VCaP (cell line): ENCODE data around the gene ARHGAP12.

Source experiments
- H3K27ac ChIP-seq: fragments of 450-650 bp; 2 replicates; pipeline ENCODE4 v1.5.1; 2017
- CTCF ChIP-seq: fragments of 450-650 bp; conservative IDR thresholded peaks from 2 replicates; pipeline ENCODE4 v1.5.1; 2017; ENCODE audit warnings: mild to moderate bottlenecking, moderate library complexity

ARHGAP12 gene

GRCh38 chr10:31929261-31930022 is 811 bp upstream of the ARHGAP12 start:
- TF ChIP-seq CTCF = no peak
- H3K27ac ChIP-seq = peak overlapping the region; percentile 89

- peak; percentile 61 for TF ChIP-seq CTCF
- peak overlapping the region; percentile 89 for H3K27ac ChIP-seq
Observed at GRCh38 chr10:31927884-31928548, 615 bp downstream of the ARHGAP12 start.

GRCh38 chr10:31927565-31927883 is 1.1 kb downstream of the ARHGAP12 start:
- peak overlapping the region; percentile 89 for H3K27ac ChIP-seq
- no peak for TF ChIP-seq CTCF

- no peak for TF ChIP-seq CTCF
- H3K27ac ChIP-seq = peak overlapping the region; percentile 89
Observed at GRCh38 chr10:31926765-31927564, 1.7 kb downstream of the ARHGAP12 start.

GRCh38 chr10:31926160-31926559 is 2.5 kb downstream of the ARHGAP12 start:
- H3K27ac ChIP-seq = no peak overlapping the region; the same call in 1 of the 2 replicates
- no peak for TF ChIP-seq CTCF

- TF ChIP-seq CTCF = no peak
- H3K27ac ChIP-seq = no peak overlapping the region
Observed at GRCh38 chr10:31924833-31925232, 3.8 kb downstream of the ARHGAP12 start.

GRCh38 chr10:31923389-31923788 is 5.2 kb downstream of the ARHGAP12 start:
- no peak overlapping the region for H3K27ac ChIP-seq
- TF ChIP-seq CTCF = no peak
